ENCODE measurements around the gene GPR15LG.

DNA sequence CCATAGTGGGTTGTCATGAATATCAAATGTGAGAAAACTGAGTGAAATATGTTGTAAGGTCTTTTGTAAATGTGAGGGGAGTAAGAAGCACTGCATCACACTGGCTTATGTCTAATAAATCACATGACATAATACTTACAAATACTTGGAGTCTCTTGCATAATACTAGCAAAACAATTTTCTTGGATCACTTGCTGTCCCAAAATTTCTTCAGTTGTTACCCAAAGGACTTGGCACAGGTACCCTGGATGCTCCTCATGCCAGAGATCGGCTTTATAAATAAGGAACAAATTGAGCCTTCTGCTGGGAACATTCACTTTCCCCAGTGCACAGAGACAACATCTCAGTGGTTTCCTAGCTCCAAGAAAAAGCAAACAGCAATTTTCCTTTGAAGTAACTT is 56.8 kb downstream of the GPR15LG start:
- TF ChIP-seq, protein P1, sequence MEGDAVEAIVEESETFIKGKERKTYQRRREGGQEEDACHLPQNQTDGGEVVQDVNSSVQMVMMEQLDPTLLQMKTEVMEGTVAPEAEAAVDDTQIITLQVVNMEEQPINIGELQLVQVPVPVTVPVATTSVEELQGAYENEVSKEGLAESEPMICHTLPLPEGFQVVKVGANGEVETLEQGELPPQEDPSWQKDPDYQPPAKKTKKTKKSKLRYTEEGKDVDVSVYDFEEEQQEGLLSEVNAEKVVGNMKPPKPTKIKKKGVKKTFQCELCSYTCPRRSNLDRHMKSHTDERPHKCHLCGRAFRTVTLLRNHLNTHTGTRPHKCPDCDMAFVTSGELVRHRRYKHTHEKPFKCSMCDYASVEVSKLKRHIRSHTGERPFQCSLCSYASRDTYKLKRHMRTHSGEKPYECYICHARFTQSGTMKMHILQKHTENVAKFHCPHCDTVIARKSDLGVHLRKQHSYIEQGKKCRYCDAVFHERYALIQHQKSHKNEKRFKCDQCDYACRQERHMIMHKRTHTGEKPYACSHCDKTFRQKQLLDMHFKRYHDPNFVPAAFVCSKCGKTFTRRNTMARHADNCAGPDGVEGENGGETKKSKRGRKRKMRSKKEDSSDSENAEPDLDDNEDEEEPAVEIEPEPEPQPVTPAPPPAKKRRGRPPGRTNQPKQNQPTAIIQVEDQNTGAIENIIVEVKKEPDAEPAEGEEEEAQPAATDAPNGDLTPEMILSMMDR (IDR thresholded peaks at IDR 0.05; ENCODE audit: extremely low read depth in 1 of 2, insufficient read depth in 1 of 2, low read depth in 1 of 2, low read length in 2 of 2), result no peak
- TF ChIP-seq POLR2AphosphoS5 (IDR thresholded peaks at IDR 0.05; ENCODE audit: insufficient read depth, low read depth, low read length), result no peak

Measured in endothelial cell of umbilical vein (primary cell).